Kidney (tissue), 14 donors: ENCODE measurements around the gene ITGAX. TPM values are rescaled to one million over a fixed set of nuclear protein-coding genes. Genes with fewer than 3 reads are reported as not detected.
A peak's percentile ranks its signal among the peaks of the same experiment; 100 is the strongest.

Experiments used
- DNase-seq, 5 donors: peaks; one replicate each; pipeline ENCODE4 v3.0.0-alpha.2; 2013 to 2020
- FAIRE-seq: peaks from 2 replicates; lab custom pipeline; 2012; peaks lifted over from hg19 to GRCh38; lab: Jason Lieb, UNC
- H3K27ac ChIP-seq, 2 donors: one replicate each; pipeline ENCODE4 v1.7.0; 2013; ENCODE audit warnings: low read depth in 2 of 2, low read length in 2 of 2, inconsistent platforms in 1 of 2
- H3K27me3 ChIP-seq: one replicate; pipeline ENCODE4 v1.7.1; 2013; ENCODE audit warnings: low read length, inconsistent platforms; ENCODE audit not compliant: control insufficient read depth, insufficient read depth
- H3K36me3 ChIP-seq, 3 donors: one replicate each; pipeline versions ENCODE4 v1.7.0 to v1.7.1; 2013; ENCODE audit warnings: low read length in 3 of 3, control low read depth in 1 of 3, inconsistent platforms in 1 of 3; ENCODE audit not compliant: insufficient read depth in 3 of 3, control insufficient read depth in 2 of 3
- H3K4me1 ChIP-seq, 3 donors: one replicate each; pipeline versions ENCODE4 v1.7.0 to v1.7.1; 2013; ENCODE audit warnings: low read length in 3 of 3, inconsistent platforms in 1 of 3, low read depth in 1 of 3; ENCODE audit not compliant: control insufficient read depth in 2 of 3, insufficient read depth in 2 of 3
- H3K4me3 ChIP-seq, 3 donors: one replicate each; pipeline versions ENCODE4 v1.7.0 to v1.8.1; 2013; ENCODE audit warnings: low read length in 3 of 3, control low read depth in 1 of 3, inconsistent platforms in 1 of 3
- H3K9ac ChIP-seq, 3 donors: one replicate each; pipeline versions ENCODE4 v1.7.0 to v1.7.1; 2013; ENCODE audit warnings: low read length in 3 of 3, control low read depth in 1 of 3, inconsistent platforms in 1 of 3
- H3K9me3 ChIP-seq, 3 donors: one replicate each; pipeline versions ENCODE4 v1.7.0 to v1.7.1; 2013; ENCODE audit warnings: low read length in 3 of 3, control low read depth in 1 of 3, inconsistent platforms in 1 of 3; ENCODE audit not compliant: control insufficient read depth in 2 of 3, insufficient read depth in 1 of 3
- intact Hi-C: fragments of 100-400 bp; cut with DNase I; formaldehyde crosslinking; loops from one replicate; pipeline ENCODE4 v1.11.1; 2022
- polyA plus RNA-seq: library from polyadenylated mRNA; stranded (reverse); fragments of 350-450 nt; fragmentation: Illumina TruSeq; extraction: RNeasy Lipid Tissue Mini Kit (QIAGEN cat#74804); gene quantifications from one replicate; pipeline ENCODE4 v1.2.3, GENCODE V29; 2014; ENCODE audit warnings: low read depth, low replicate concordance; ENCODE audit not compliant: insufficient read depth
- total RNA-seq: library from RNA; stranded (reverse); fragmentation: NEBNext Ultra II Directional; extraction: Animal tissue kit (Norgen Biotek cat#: 25700); gene quantifications from one replicate; pipeline ENCODE4 v1.2.1, GENCODE V29; 2021
- TF ChIP-seq, protein P1 (sequence below): IDR thresholded peaks from 3 replicates; pipeline ENCODE4 v1.5.1; 2012; ENCODE audit warnings: mild to moderate bottlenecking, moderate library complexity, borderline replicate concordance; ENCODE audit not compliant: insufficient read depth; ENCODE audit errors: extremely low read depth
- donor health status: control.
- donor health status: control.
- donor health status: control.
- donor health status: control.
- donor health status: control.
- donor health status: DM: yes; HTN: yes; CAD: no.
- donor health status: Normal renal cell carcinoma (clear cell type).

Gene ITGAX
- total and polyA plus RNA-seq, 2 donors from 2014 or later = 0.37 to 11.9 TPM

DNA sequence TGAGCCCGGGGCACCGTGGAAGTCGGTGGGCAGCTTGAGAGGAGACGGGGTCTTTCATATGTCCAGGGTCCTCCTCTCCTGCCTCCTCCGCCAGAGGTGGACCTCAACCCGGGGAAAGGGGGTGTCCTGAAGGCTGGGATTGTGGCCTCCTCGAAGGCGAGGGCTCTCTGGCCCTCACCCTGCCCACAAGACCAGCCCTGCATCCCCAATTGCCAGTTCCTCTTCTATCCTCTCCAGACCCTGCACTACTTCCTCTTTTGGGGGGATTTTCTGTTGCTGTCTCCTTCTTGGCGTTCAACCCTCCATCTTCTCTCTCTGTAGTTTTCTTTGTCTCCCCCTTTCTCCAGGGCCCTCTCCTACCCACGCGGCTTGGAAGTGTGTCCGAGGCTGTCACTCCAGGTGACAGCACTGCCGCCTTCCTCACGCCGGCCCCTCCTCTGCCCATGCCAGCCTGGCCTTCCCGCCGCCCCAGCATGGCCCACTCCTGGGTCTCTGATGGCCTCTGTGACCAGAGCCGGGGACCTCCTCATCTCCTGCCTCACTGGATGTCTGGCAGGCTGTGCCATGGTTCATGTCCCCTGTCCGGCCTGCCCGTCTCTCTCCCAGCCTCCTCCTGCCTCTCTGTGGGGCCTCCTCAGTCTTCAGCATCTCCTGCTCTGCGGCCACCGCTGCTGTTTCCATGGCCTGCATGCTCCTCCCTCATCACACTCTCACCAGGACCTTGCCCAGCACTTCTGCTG, 2.4 kb upstream of the ITGAX start:
- H3K27me3 ChIP-seq = no peaks in the 10 kb centered on the region
- intact Hi-C loops = no loop called here
- H3K4me1 ChIP-seq = no peaks in the 10 kb centered on the region
- no peak for FAIRE-seq
- TF ChIP-seq, protein P1, sequence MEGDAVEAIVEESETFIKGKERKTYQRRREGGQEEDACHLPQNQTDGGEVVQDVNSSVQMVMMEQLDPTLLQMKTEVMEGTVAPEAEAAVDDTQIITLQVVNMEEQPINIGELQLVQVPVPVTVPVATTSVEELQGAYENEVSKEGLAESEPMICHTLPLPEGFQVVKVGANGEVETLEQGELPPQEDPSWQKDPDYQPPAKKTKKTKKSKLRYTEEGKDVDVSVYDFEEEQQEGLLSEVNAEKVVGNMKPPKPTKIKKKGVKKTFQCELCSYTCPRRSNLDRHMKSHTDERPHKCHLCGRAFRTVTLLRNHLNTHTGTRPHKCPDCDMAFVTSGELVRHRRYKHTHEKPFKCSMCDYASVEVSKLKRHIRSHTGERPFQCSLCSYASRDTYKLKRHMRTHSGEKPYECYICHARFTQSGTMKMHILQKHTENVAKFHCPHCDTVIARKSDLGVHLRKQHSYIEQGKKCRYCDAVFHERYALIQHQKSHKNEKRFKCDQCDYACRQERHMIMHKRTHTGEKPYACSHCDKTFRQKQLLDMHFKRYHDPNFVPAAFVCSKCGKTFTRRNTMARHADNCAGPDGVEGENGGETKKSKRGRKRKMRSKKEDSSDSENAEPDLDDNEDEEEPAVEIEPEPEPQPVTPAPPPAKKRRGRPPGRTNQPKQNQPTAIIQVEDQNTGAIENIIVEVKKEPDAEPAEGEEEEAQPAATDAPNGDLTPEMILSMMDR = no peak
- no peaks in the 10 kb centered on the region for H3K36me3 ChIP-seq
- DNase-seq = peak in 1 of 5 donors; percentile 55
- no peak overlapping the region for H3K27ac ChIP-seq
- no peak overlapping the region for H3K4me3 ChIP-seq
- no peaks in the 10 kb centered on the region for H3K9me3 ChIP-seq
- H3K9ac ChIP-seq = no peak overlapping the region

DNA sequence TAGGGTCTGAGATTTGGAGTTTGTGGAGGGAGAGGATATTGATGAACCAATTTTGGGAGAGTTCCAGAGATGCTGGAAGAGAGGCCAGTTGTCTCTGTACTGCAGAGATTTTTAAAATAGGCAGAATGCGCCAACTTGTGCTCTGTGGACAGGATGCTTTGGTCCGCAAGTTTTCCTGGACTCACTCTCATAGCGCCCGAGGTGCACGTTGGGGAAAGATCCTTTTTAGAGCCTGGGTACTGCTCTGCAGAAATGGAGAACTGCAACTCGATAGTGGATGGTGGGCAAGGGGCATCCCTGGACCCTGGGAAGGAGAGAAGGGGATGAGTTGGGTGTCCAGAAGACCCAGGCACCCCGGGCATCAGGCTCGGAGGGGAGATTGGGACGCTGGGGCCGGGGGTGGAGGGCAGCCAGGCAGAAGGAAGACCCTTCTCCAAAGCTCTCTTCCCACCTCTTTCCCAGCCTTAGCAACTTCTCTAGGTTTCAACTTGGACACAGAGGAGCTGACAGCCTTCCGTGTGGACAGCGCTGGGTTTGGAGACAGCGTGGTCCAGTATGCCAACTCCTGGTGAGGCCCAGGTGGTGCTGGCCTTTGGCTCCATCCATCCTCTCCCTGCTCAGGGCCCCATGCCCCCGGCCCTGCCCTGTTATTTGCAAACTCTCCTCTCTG, 590 bp downstream of the ITGAX start:
- H3K4me3 ChIP-seq = no peak overlapping the region
- H3K4me1 ChIP-seq = no peaks in the 10 kb centered on the region
- DNase-seq (peak in 1 of 5 donors; percentile 62), FAIRE-seq (no peak)
- H3K27me3 ChIP-seq = no peaks in the 10 kb centered on the region
- TF ChIP-seq, protein P1 = no peak
- no peak overlapping the region for H3K27ac ChIP-seq
- H3K36me3 ChIP-seq = no peaks in the 10 kb centered on the region
- H3K9ac ChIP-seq = no peak overlapping the region
- no peaks in the 10 kb centered on the region for H3K9me3 ChIP-seq
- intact Hi-C loops = no loop called here

GRCh38 chr16:31356566-31357323, 1.8 kb downstream of the ITGAX start:
- DNase-seq (peak in 1 of 5 donors; percentile 67), FAIRE-seq (no peak)
- Histone ChIP-seq H3K9me3 (no peaks in the 10 kb centered on the region), H3K27me3 (no peaks in the 10 kb centered on the region), H3K9ac (no peak overlapping the region), H3K36me3 (no peaks in the 10 kb centered on the region), H3K4me1 (no peaks in the 10 kb centered on the region), H3K27ac (no peak overlapping the region), H3K4me3 (no peak overlapping the region)
- intact Hi-C loops = no loop called here
- TF ChIP-seq, protein P1 = no peak
